MCF 10A (cell line): ENCODE results near the gene GAS7. TPM values are rescaled to one million over a fixed set of nuclear protein-coding genes. Genes with fewer than 3 reads are reported as not detected.

Experiments
- BruUV-seq: library from RNA; stranded (reverse); fragments of 400-500 nt; replicated peaks from 2 replicates; lab custom pipeline; 2021; lab: Mats Ljungman, UMichigan
- CTCF ChIA-PET: fragments of 300-600 bp; sonication (Branson Sonifier 250); formaldehyde crosslinking; extraction: SDS; loops from one replicate; lab custom pipeline; 2021; ENCODE audit warnings: antibody characterized with exemption, inconsistent platforms; lab: Yijun Ruan, JAX
- POLR2A ChIA-PET: fragments of 300-600, 350-650 bp; sonication (Branson Sonifier 250); formaldehyde crosslinking; extraction: SDS; loops from one replicate; lab custom pipeline; 2020; ENCODE audit warnings: antibody characterized with exemption, inconsistent platforms; lab: Yijun Ruan, JAX
- DNase-seq: peaks from one replicate; pipeline ENCODE4 v3.0.0-alpha.2; 2018; ENCODE audit not compliant: unreplicated experiment
- H3K27ac Mint-ChIP-seq: one replicate; pipeline ENCODE4 v1.8.0; 2022; ENCODE audit warnings: mild to moderate bottlenecking, low read depth, mixed read lengths; ENCODE audit not compliant: unreplicated experiment
- H3K27me3 Mint-ChIP-seq: one replicate; pipeline ENCODE4 v1.8.0; 2022; ENCODE audit warnings: mixed read lengths; ENCODE audit not compliant: insufficient read depth, unreplicated experiment
- H3K36me3 Mint-ChIP-seq: one replicate; pipeline ENCODE4 v1.8.0; 2022; ENCODE audit warnings: mild to moderate bottlenecking, moderate library complexity, mixed read lengths; ENCODE audit not compliant: insufficient read depth, unreplicated experiment
- H3K4me1 Mint-ChIP-seq: one replicate; pipeline ENCODE4 v1.8.0; 2022; ENCODE audit warnings: mixed read lengths; ENCODE audit not compliant: insufficient read depth, unreplicated experiment
- H3K4me3 Mint-ChIP-seq: one replicate; pipeline ENCODE4 v1.8.0; 2022; ENCODE audit warnings: mild to moderate bottlenecking, moderate library complexity, mixed read lengths; ENCODE audit not compliant: unreplicated experiment
- H3K9me3 Mint-ChIP-seq: one replicate; pipeline ENCODE4 v1.8.0; 2022; ENCODE audit warnings: mixed read lengths; ENCODE audit not compliant: unreplicated experiment
- intact Hi-C: fragments of 100-400 bp; cut with micrococcal nuclease; formaldehyde crosslinking; loops from 2 replicates; pipeline ENCODE4 v1.14.1; 2022
- total RNA-seq: library from RNA; stranded (reverse); gene quantifications from 2 replicates; pipeline ENCODE4 v1.2.3, GENCODE V29; 2022
- TF ChIP-seq, protein P1 (sequence below): fragments of 200-600 bp; IDR thresholded peaks from one replicate; pipeline ENCODE4 v1.8.0; 2022; ENCODE audit warnings: antibody characterized with exemption, mild to moderate bottlenecking; ENCODE audit not compliant: unreplicated experiment

Gene GAS7
- total RNA-seq, 1 experiment from 2014 or later = not detected

DNA sequence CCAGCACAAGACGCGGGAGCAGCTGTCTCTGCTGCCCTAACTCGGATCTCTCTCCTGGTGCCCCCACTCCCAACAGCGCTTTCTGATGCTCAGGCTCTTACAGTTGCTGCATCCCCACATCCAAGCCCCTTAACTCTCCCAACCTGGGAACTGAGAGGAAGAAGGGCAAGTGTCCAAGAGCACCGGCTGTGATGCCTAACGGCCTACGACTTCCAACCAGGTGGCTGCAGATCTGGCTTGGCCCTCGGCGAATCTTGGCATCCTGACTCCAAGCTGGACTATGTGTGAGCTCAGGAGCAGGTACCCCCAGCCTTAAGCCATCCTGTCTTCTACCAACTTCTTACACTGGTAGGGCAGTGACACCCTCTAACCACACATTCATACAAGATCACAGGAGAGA is 255.1 kb downstream of the GAS7 start:
- H3K4me1 Mint-ChIP-seq = no peaks in the 10 kb centered on the region
- ChIA-PET CTCF (interaction anchor here (0.5 to 1.9 kb wide), 3 partner anchors 14 to 215 kb away, joined by 3 to 7 read pairs (median 6); no protein-coding TSS in a partner anchor), POLR2A (interaction anchor here (0.7 kb wide), 1 partner anchor 13 kb away, joined by 3 read pairs; no protein-coding TSS in a partner anchor)
- no peak overlapping the region for H3K4me3 Mint-ChIP-seq
- no peaks in the 10 kb centered on the region for H3K9me3 Mint-ChIP-seq
- no TSS peak for BruUV-seq
- H3K36me3 Mint-ChIP-seq = no peaks in the 10 kb centered on the region
- no peaks in the 10 kb centered on the region for H3K27me3 Mint-ChIP-seq
- no peak overlapping the region for H3K27ac Mint-ChIP-seq
- intact Hi-C loops = no loop called here
- TF ChIP-seq, protein P1, sequence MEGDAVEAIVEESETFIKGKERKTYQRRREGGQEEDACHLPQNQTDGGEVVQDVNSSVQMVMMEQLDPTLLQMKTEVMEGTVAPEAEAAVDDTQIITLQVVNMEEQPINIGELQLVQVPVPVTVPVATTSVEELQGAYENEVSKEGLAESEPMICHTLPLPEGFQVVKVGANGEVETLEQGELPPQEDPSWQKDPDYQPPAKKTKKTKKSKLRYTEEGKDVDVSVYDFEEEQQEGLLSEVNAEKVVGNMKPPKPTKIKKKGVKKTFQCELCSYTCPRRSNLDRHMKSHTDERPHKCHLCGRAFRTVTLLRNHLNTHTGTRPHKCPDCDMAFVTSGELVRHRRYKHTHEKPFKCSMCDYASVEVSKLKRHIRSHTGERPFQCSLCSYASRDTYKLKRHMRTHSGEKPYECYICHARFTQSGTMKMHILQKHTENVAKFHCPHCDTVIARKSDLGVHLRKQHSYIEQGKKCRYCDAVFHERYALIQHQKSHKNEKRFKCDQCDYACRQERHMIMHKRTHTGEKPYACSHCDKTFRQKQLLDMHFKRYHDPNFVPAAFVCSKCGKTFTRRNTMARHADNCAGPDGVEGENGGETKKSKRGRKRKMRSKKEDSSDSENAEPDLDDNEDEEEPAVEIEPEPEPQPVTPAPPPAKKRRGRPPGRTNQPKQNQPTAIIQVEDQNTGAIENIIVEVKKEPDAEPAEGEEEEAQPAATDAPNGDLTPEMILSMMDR = no peak
- DNase-seq = no peak

DNA sequence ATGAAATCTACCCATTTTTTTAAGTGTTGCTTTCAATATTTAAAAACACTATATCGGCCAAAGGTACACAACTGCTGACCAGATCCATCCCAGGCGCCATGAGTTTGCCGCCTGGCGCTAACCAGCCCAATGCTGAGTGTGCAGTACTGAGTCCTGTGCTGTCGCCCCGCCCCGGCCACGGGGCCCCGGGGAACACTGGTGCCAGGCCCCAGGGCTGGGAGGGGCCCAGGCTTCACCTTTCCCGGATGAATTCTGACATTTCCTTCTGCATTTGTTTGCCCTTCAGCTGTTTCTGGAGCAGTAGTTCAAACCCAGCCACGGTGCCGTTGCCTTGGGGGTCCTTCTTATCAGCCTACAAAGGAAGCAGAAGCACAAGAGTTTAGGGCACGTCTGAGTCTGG is 255.5 kb downstream of the GAS7 start:
- Mint-ChIP-seq H3K4me1 (no peaks in the 10 kb centered on the region), H3K27me3 (no peaks in the 10 kb centered on the region), H3K36me3 (no peaks in the 10 kb centered on the region), H3K4me3 (no peak overlapping the region), H3K9me3 (no peaks in the 10 kb centered on the region), H3K27ac (no peak overlapping the region)
- TF ChIP-seq, protein P1 = no peak
- no TSS peak for BruUV-seq
- ChIA-PET CTCF (interaction anchor here (0.5 kb wide), 1 partner anchor 214 kb away, joined by 3 read pairs; no protein-coding TSS in a partner anchor), POLR2A (interaction anchor here (0.7 kb wide), 1 partner anchor 12 kb away, joined by 3 read pairs; no protein-coding TSS in a partner anchor)
- intact Hi-C loops = no loop called here
- DNase-seq = no peak

DNA sequence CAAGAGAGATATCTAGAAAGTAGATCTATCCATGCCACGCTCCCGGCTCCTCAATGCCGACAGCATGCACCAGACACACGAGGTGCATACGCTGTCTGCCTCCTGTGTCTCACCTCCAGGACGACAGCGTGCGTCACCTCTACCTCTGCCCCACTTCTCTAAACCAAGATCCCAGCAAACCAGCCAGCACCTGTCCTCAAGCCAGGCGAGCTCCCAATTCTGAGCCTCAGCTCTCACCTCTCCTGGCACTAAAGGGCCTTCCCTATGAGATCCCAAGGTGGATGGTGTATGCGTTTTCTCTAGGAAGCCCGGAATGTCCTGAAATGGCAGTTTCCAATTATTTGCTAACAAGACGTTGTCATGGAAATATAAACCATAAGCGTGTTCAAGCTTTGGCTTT is 257.1 kb downstream of the GAS7 start:
- ChIA-PET POLR2A (no interaction called here), CTCF (interaction anchor here (0.9 to 1.2 kb wide), 2 partner anchors 12 to 673 kb away, joined by 3 to 4 read pairs; no protein-coding TSS in a partner anchor)
- peaks cover 7% of the 10 kb centered on the region for H3K4me1 Mint-ChIP-seq
- no TSS peak for BruUV-seq
- H3K27me3 Mint-ChIP-seq = no peaks in the 10 kb centered on the region
- DNase-seq = no peak
- no peak overlapping the region for H3K27ac Mint-ChIP-seq
- no peaks in the 10 kb centered on the region for H3K36me3 Mint-ChIP-seq
- no peaks in the 10 kb centered on the region for H3K9me3 Mint-ChIP-seq
- TF ChIP-seq, protein P1 = no peak
- intact Hi-C loops = no loop called here
- no peak overlapping the region for H3K4me3 Mint-ChIP-seq

DNA sequence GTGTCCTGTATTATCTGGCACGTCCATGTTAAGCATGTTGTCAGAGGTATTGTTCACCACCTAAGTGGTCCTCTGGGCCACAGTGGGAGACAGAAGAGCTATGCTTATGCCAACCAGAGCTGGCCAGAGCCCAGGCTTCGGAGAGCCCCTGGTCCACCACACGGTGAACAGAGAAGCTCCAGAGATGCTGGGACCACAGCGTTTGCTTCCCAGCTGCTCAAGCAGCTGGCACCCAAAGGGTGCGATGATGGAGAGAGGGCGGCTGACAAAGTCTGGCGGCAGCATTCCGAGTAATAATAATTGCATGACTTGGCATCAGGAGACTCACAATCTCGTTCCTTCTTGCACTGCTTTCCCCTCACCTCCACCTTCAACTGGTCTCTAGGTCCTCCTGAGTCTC is 257.6 kb downstream of the GAS7 start:
- DNase-seq = no peak
- peaks cover 7% of the 10 kb centered on the region for H3K4me1 Mint-ChIP-seq
- H3K9me3 Mint-ChIP-seq = no peaks in the 10 kb centered on the region
- ChIA-PET POLR2A (no interaction called here), CTCF (interaction anchor here (1.2 kb wide), 1 partner anchor 15 kb away, joined by 3 read pairs; no protein-coding TSS in a partner anchor)
- no TSS peak for BruUV-seq
- TF ChIP-seq, protein P1 = no peak
- no peaks in the 10 kb centered on the region for H3K27me3 Mint-ChIP-seq
- H3K27ac Mint-ChIP-seq = no peak overlapping the region
- H3K4me3 Mint-ChIP-seq = no peak overlapping the region
- intact Hi-C loops = no loop called here
- no peaks in the 10 kb centered on the region for H3K36me3 Mint-ChIP-seq
